Activated naive CD4-positive, alpha-beta T cell treated with anti-CD3 and anti-CD28 coated beads for 36 hours (primary cell): Measurements from ENCODE around the gene LGALS3BP. TPM values are rescaled to one million over a fixed set of nuclear protein-coding genes. Genes with fewer than 3 reads are reported as not detected.

Experiments used
- CTCF ChIA-PET: fragments of 350-600 bp; sonication (Branson Sonifier 250); formaldehyde crosslinking; loops from one replicate; lab custom pipeline; 2021; ENCODE audit warnings: antibody characterized with exemption; lab: Charles Lee
- DNase-seq: peaks from one replicate; pipeline ENCODE4 v3.0.0-alpha.2; 2020
- H3K27ac Mint-ChIP-seq: one replicate; pipeline ENCODE4 v1.8.0; 2021; ENCODE audit warnings: mild to moderate bottlenecking, mixed read lengths
- H3K27me3 Mint-ChIP-seq: one replicate; pipeline ENCODE4 v1.8.0; 2021; ENCODE audit warnings: low read depth, mixed read lengths
- H3K36me3 Mint-ChIP-seq: one replicate; pipeline ENCODE4 v1.8.0; 2021; ENCODE audit warnings: low read depth, mixed read lengths
- H3K4me1 Mint-ChIP-seq: one replicate; pipeline ENCODE4 v1.8.0; 2021; ENCODE audit warnings: low read depth, mixed read lengths
- H3K4me3 Mint-ChIP-seq: one replicate; pipeline ENCODE4 v1.8.0; 2021; ENCODE audit warnings: mild to moderate bottlenecking, moderate library complexity, mixed read lengths
- H3K9me3 Mint-ChIP-seq: one replicate; pipeline ENCODE4 v1.8.0; 2021; ENCODE audit warnings: mixed read lengths
- intact Hi-C: fragments of 100-400 bp; cut with micrococcal nuclease; formaldehyde crosslinking; loops from one replicate; pipeline ENCODE4 v1.15.1; 2023
- total RNA-seq, 2 experiments: library from RNA; stranded (reverse); gene quantifications; one replicate each; pipeline ENCODE4 v1.2.3, GENCODE V29; 2021

LGALS3BP gene
- total RNA-seq, 2 experiments from 2014 or later: 59.9 to 65.4 TPM

- Mint-ChIP-seq H3K36me3 (no peaks in the 10 kb centered on the region), H3K4me3 (no peak overlapping the region), H3K9me3 (no peaks in the 10 kb centered on the region), H3K4me1 (peaks cover 29% of the 10 kb centered on the region), H3K27ac (no peak overlapping the region), H3K27me3 (no peaks in the 10 kb centered on the region)
- DNase-seq: no peak
- CTCF ChIA-PET: interaction anchor here (1.0 to 3.5 kb wide), 3 partner anchors 10 to 64 kb away, joined by 3 to 18 read pairs (median 3); no protein-coding TSS in a partner anchor
- intact Hi-C loops: no loop called here
Observed at GRCh38 chr17:78981010-78981888, 1.5 kb upstream of the LGALS3BP start.

GRCh38 chr17:78980624-78980972, 875 bp upstream of the LGALS3BP start:
- Mint-ChIP-seq H3K4me3 (peak overlapping the region; percentile 74), H3K9me3 (no peaks in the 10 kb centered on the region), H3K36me3 (no peaks in the 10 kb centered on the region), H3K4me1 (peaks cover 23% of the 10 kb centered on the region), H3K27me3 (no peaks in the 10 kb centered on the region), H3K27ac (peak overlapping the region; percentile 78)
- intact Hi-C loops: no loop called here
- DNase-seq: no peak
- CTCF ChIA-PET: interaction anchor here (1.0 to 3.5 kb wide), 3 partner anchors 9 to 65 kb away, joined by 3 to 18 read pairs (median 3); no protein-coding TSS in a partner anchor

GRCh38 chr17:78977997-78978973, 1.4 kb downstream of the LGALS3BP start:
- Mint-ChIP-seq H3K4me1 (peaks cover 26% of the 10 kb centered on the region), H3K27me3 (no peaks in the 10 kb centered on the region), H3K4me3 (peak overlapping the region; percentile 74), H3K36me3 (no peaks in the 10 kb centered on the region), H3K27ac (peak overlapping the region; percentile 1), H3K9me3 (no peaks in the 10 kb centered on the region)
- no peak for DNase-seq
- CTCF ChIA-PET: interaction anchor here (0.5 to 1.5 kb wide), 3 partner anchors 9 to 64 kb away, joined by 3 to 5 read pairs (median 5); no protein-coding TSS in a partner anchor
- intact Hi-C loops: no loop called here

- Mint-ChIP-seq H3K27me3 (no peaks in the 10 kb centered on the region), H3K4me3 (peak overlapping the region; percentile 28), H3K9me3 (no peaks in the 10 kb centered on the region), H3K27ac (peak overlapping the region; percentile 1), H3K36me3 (no peaks in the 10 kb centered on the region), H3K4me1 (peaks cover 26% of the 10 kb centered on the region)
- DNase-seq: no peak
- intact Hi-C loops: no loop called here
- CTCF ChIA-PET: no interaction called here
Observed at GRCh38 chr17:78977681-78977943, 2.1 kb downstream of the LGALS3BP start.

GRCh38 chr17:78976907-78977680, 2.6 kb downstream of the LGALS3BP start:
- CTCF ChIA-PET: no interaction called here
- Mint-ChIP-seq H3K36me3 (no peaks in the 10 kb centered on the region), H3K4me1 (peaks cover 26% of the 10 kb centered on the region), H3K27me3 (no peaks in the 10 kb centered on the region), H3K27ac (no peak overlapping the region), H3K4me3 (peak overlapping the region; percentile 28), H3K9me3 (no peaks in the 10 kb centered on the region)
- intact Hi-C loops: no loop called here
- DNase-seq: no peak

- DNase-seq: no peak
- intact Hi-C loops: no loop called here
- peaks cover 32% of the 10 kb centered on the region for H3K4me1 Mint-ChIP-seq
- H3K9me3 Mint-ChIP-seq: no peaks in the 10 kb centered on the region
- H3K27me3 Mint-ChIP-seq: no peaks in the 10 kb centered on the region
- peaks cover 2% of the 10 kb centered on the region for H3K36me3 Mint-ChIP-seq
- CTCF ChIA-PET: interaction anchor here (0.6 kb wide), 1 partner anchor 74 kb away, joined by 4 read pairs; no protein-coding TSS in a partner anchor
- H3K4me3 Mint-ChIP-seq: no peak overlapping the region
- no peak overlapping the region for H3K27ac Mint-ChIP-seq
Observed at GRCh38 chr17:78974635-78975591, 4.8 kb downstream of the LGALS3BP start.

- no peaks in the 10 kb centered on the region for H3K27me3 Mint-ChIP-seq
- DNase-seq: no peak
- intact Hi-C loops: no loop called here
- peaks cover 2% of the 10 kb centered on the region for H3K36me3 Mint-ChIP-seq
- no peak overlapping the region for H3K4me3 Mint-ChIP-seq
- H3K9me3 Mint-ChIP-seq: no peaks in the 10 kb centered on the region
- H3K27ac Mint-ChIP-seq: no peak overlapping the region
- CTCF ChIA-PET: interaction anchor here (0.6 kb wide), 1 partner anchor 100 kb away, joined by 3 read pairs; no protein-coding TSS in a partner anchor
- H3K4me1 Mint-ChIP-seq: peaks cover 28% of the 10 kb centered on the region
Observed at GRCh38 chr17:78973792-78974520, 5.8 kb downstream of the LGALS3BP start.

- H3K36me3 Mint-ChIP-seq: peaks cover 2% of the 10 kb centered on the region
- intact Hi-C loops: no loop called here
- H3K4me1 Mint-ChIP-seq: peaks cover 26% of the 10 kb centered on the region
- CTCF ChIA-PET: interaction anchor here (0.6 kb wide), 1 partner anchor 99 kb away, joined by 3 read pairs; no protein-coding TSS in a partner anchor
- H3K27ac Mint-ChIP-seq: no peak overlapping the region
- H3K4me3 Mint-ChIP-seq: no peak overlapping the region
- no peaks in the 10 kb centered on the region for H3K9me3 Mint-ChIP-seq
- DNase-seq: no peak
- H3K27me3 Mint-ChIP-seq: no peaks in the 10 kb centered on the region
Observed at GRCh38 chr17:78973196-78973595, 6.5 kb downstream of the LGALS3BP start.

GRCh38 chr17:78972507-78973105, 7.1 kb downstream of the LGALS3BP start:
- H3K36me3 Mint-ChIP-seq: peaks cover 2% of the 10 kb centered on the region
- no peak for DNase-seq
- intact Hi-C loops: no loop called here

More at GRCh38 chr17:78972507-78973105, 7.1 kb downstream of the LGALS3BP start:
- no peak overlapping the region for H3K27ac Mint-ChIP-seq
- H3K27me3 Mint-ChIP-seq: no peaks in the 10 kb centered on the region
- H3K9me3 Mint-ChIP-seq: no peaks in the 10 kb centered on the region
- H3K4me3 Mint-ChIP-seq: no peak overlapping the region
- peaks cover 20% of the 10 kb centered on the region for H3K4me1 Mint-ChIP-seq
- CTCF ChIA-PET: interaction anchor here (1.8 to 2.9 kb wide), 4 partner anchors 8 to 110 kb away, joined by 3 to 31 read pairs (median 16); partner anchors contain the start of gene LGALS3BP
